Measurements from ENCODE around the gene CYP24A1. TPM values are rescaled to one million over a fixed set of nuclear protein-coding genes. Genes with fewer than 3 reads are reported as not detected.

Gene CYP24A1
- total and polyA plus RNA-seq, 2 of the 13 experiments (the other 11 are each of a cell fraction or from before 2014, with no cell fraction given): 9.4 to 32.7 TPM

DNA sequence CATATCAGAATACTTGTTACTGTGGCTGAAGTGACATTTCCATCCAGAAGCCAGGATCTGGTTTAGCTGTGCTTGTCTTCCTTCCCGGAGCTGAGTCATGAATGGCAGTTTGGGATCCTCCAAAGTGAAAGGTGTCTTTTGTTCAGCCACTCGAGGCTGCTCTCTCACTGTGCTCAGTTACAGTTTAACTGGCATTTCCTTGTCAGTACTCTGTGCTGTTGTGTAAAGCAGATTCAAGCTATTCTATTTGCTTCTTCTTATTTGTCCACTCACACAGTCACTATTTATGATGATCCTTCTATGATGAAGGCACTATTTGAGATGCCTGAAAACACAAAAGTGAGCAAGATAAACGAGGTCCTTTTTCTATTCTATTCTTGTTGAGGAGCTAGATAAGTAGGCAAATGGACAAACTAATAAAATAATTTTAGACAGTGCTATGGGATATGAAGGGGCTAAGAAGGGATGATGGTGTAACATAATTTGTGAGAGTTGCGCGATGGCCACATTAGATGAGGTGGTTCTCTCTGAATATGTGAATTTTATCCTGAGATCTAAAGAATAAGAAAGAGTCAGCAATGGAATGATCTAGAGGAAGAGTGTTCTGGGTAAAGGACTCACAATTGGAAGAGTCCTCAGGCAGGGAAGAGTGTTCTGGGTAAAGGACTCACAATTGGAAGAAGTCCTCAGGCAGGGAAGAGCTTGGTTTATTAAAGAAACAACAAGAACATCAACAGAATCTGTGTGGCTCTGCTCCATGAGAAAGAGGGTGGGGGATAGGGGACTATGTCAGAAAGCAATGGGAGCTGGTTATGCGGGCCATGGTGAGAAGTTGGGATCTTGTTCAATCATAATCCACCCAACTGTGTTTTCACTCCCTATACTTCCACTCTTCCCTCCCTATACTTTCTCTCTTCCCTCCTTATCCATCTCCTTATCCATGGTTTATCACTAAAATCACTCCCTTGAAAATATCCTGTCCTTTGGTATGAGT is 40.1 kb downstream of the CYP24A1 start (continued):
- TF ChIP-seq, protein P1, sequence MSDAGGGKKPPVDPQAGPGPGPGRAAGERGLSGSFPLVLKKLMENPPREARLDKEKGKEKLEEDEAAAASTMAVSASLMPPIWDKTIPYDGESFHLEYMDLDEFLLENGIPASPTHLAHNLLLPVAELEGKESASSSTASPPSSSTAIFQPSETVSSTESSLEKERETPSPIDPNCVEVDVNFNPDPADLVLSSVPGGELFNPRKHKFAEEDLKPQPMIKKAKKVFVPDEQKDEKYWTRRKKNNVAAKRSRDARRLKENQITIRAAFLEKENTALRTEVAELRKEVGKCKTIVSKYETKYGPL (CRISPR knock-in tag; IDR thresholded peaks at IDR 0.05): 0 out of 2 replicates have a peak, but pooled peaks have one; percentile 74
- peak; percentile 87; the same call in 1 of the 2 replicates for TF ChIP-seq NFE2L2 (IDR thresholded peaks at IDR 0.05; ENCODE audit: low read length)
- TF ChIP-seq THYN1 (CRISPR knock-in tag; IDR thresholded peaks at IDR 0.05; ENCODE audit: borderline replicate concordance, low read depth): peak; percentile 68; the same call in 1 of the 2 replicates
- peak; percentile 80 for TF ChIP-seq ZNF331 (CRISPR knock-in tag; IDR thresholded peaks at IDR 0.05)
- TF ChIP-seq, protein P2, sequence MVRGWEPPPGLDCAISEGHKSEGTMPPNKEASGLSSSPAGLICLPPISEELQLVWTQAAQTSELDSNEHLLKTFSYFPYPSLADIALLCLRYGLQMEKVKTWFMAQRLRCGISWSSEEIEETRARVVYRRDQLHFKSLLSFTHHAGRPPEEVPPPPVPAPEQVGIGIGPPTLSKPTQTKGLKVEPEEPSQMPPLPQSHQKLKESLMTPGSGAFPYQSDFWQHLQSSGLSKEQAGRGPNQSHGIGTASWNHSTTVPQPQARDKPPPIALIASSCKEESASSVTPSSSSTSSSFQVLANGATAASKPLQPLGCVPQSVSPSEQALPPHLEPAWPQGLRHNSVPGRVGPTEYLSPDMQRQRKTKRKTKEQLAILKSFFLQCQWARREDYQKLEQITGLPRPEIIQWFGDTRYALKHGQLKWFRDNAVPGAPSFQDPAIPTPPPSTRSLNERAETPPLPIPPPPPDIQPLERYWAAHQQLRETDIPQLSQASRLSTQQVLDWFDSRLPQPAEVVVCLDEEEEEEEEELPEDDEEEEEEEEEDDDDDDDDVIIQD (CRISPR knock-in tag; IDR thresholded peaks at IDR 0.05; ENCODE audit: low read depth): peak; percentile 87
- TF ChIP-seq SKI (IDR thresholded peaks at IDR 0.05; ENCODE audit: partially characterized antibody): peak; percentile 50
- TF ChIP-seq, protein P3, sequence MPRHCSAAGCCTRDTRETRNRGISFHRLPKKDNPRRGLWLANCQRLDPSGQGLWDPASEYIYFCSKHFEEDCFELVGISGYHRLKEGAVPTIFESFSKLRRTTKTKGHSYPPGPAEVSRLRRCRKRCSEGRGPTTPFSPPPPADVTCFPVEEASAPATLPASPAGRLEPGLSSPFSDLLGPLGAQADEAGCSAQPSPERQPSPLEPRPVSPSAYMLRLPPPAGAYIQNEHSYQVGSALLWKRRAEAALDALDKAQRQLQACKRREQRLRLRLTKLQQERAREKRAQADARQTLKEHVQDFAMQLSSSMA (CRISPR knock-in tag; IDR thresholded peaks at IDR 0.05): no peak
- TF ChIP-seq MXI1 (IDR thresholded peaks at IDR 0.05; ENCODE audit: borderline replicate concordance, low read depth, low read length): peak; percentile 35; the same call in 1 of the 3 replicates
- TF ChIP-seq WIZ (CRISPR knock-in tag; IDR thresholded peaks at IDR 0.05): 0 out of 2 replicates have a peak, but pooled peaks have one; percentile 10
- TF ChIP-seq GTF2F1 (IDR thresholded peaks at IDR 0.05; ENCODE audit: low read length): peak; percentile 74; the same call in 1 of the 2 replicates
- TF ChIP-seq, protein P4, sequence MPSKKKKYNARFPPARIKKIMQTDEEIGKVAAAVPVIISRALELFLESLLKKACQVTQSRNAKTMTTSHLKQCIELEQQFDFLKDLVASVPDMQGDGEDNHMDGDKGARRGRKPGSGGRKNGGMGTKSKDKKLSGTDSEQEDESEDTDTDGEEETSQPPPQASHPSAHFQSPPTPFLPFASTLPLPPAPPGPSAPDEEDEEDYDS (CRISPR knock-in tag; IDR thresholded peaks at IDR 0.05): peak; percentile 94
- peak; percentile 56 for TF ChIP-seq YY1 (IDR thresholded peaks at IDR 0.05; ENCODE audit: insufficient read depth, insufficient replicate concordance, low read depth, low read length)
- TF ChIP-seq TBX2 (CRISPR knock-in tag; IDR thresholded peaks at IDR 0.05; ENCODE audit: borderline replicate concordance): peak; percentile 75
- TF ChIP-seq, protein P5, sequence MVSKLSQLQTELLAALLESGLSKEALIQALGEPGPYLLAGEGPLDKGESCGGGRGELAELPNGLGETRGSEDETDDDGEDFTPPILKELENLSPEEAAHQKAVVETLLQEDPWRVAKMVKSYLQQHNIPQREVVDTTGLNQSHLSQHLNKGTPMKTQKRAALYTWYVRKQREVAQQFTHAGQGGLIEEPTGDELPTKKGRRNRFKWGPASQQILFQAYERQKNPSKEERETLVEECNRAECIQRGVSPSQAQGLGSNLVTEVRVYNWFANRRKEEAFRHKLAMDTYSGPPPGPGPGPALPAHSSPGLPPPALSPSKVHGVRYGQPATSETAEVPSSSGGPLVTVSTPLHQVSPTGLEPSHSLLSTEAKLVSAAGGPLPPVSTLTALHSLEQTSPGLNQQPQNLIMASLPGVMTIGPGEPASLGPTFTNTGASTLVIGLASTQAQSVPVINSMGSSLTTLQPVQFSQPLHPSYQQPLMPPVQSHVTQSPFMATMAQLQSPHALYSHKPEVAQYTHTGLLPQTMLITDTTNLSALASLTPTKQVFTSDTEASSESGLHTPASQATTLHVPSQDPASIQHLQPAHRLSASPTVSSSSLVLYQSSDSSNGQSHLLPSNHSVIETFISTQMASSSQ (IDR thresholded peaks at IDR 0.05; ENCODE audit: low read depth): peak; percentile 95
- TF ChIP-seq, protein P5 (CRISPR knock-in tag; IDR thresholded peaks at IDR 0.05; ENCODE audit: borderline replicate concordance): peak; percentile 90
- TF ChIP-seq, protein P6, sequence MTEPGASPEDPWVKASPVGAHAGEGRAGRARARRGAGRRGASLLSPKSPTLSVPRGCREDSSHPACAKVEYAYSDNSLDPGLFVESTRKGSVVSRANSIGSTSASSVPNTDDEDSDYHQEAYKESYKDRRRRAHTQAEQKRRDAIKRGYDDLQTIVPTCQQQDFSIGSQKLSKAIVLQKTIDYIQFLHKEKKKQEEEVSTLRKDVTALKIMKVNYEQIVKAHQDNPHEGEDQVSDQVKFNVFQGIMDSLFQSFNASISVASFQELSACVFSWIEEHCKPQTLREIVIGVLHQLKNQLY (CRISPR knock-in tag; IDR thresholded peaks at IDR 0.05): no peak
- TF ChIP-seq, protein P7, sequence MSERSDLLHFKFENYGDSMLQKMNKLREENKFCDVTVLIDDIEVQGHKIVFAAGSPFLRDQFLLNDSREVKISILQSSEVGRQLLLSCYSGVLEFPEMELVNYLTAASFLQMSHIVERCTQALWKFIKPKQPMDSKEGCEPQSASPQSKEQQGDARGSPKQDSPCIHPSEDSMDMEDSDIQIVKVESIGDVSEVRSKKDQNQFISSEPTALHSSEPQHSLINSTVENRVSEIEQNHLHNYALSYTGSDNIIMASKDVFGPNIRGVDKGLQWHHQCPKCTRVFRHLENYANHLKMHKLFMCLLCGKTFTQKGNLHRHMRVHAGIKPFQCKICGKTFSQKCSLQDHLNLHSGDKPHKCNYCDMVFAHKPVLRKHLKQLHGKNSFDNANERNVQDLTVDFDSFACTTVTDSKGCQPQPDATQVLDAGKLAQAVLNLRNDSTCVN (CRISPR knock-in tag; IDR thresholded peaks at IDR 0.05; ENCODE audit: borderline replicate concordance): peak; percentile 69; the same call in 1 of the 2 replicates
- no peak for TF ChIP-seq ZNF354B (CRISPR knock-in tag; IDR thresholded peaks at IDR 0.05)
